SK-N-SH (cell line): ENCODE data around the gene STOML1.

ENCODE experiments used
- CTCF ChIP-seq: fragments of 200-600 bp; sonication (generic); IDR thresholded peaks from 2 replicates; pipeline ENCODE4 v1.6.1; 2017; ENCODE audit warnings: antibody characterized with exemption, mild to moderate bottlenecking, moderate library complexity
- EZH2phosphoT487 ChIP-seq: fragments of 200-600 bp; sonication (generic); IDR thresholded peaks from 2 replicates; pipeline ENCODE4 v1.6.1; 2017; ENCODE audit warnings: low read depth, mixed run types, mild to moderate bottlenecking, antibody characterized with exemption, moderate library complexity, borderline replicate concordance
- GABPA ChIP-seq: IDR thresholded peaks from 2 replicates; pipeline ENCODE4 v1.4.0; 2012; ENCODE audit warnings: low read depth, mild to moderate bottlenecking
- SIN3A ChIP-seq: IDR thresholded peaks from 2 replicates; pipeline ENCODE4 v1.6.1; 2012; ENCODE audit warnings: low read depth, mild to moderate bottlenecking, low read length, moderate library complexity, borderline replicate concordance
- SMC3 ChIP-seq: IDR thresholded peaks from 2 replicates; pipeline ENCODE4 v1.6.1; 2012; ENCODE audit warnings: low read depth, low read length, improper control_type of control experiment
- TAF1 ChIP-seq: IDR thresholded peaks from 2 replicates; pipeline ENCODE4 v1.6.1; 2012; ENCODE audit warnings: low read depth, mild to moderate bottlenecking, low read length, moderate library complexity, borderline replicate concordance
- USF2 ChIP-seq: fragments of 150-350 bp; IDR thresholded peaks from 2 replicates; pipeline ENCODE4 v1.6.1; 2017; ENCODE audit warnings: antibody characterized with exemption, low read length, low read depth, borderline replicate concordance
- YY1 ChIP-seq: IDR thresholded peaks from 2 replicates; pipeline ENCODE4 v1.4.0; 2012; ENCODE audit warnings: low read depth, mild to moderate bottlenecking
- ZBTB33 ChIP-seq: IDR thresholded peaks from 2 replicates; pipeline ENCODE4 v1.4.0; 2012; ENCODE audit warnings: low read depth, borderline replicate concordance

DNA sequence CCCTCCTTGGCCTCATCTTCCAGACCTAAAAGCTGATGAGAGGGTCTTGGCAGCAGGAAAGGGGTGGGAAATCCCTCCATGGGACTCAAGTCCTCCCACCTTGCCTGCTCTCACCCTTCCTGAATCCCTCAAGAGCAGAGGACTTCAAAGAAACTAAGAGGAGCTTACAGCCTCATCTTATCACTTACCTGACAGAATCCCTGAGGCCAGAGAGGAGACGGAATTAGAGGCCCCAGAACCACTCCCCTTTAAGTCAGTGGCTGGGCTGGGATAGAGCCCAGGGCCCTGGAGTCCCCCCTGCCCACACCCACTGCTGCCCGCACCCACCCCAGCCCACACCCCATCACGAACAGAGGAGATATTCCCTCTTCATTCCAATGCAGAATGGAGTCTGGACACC, 50.6 kb downstream of the STOML1 start:
- TF ChIP-seq CTCF, result no peak
- TF ChIP-seq SMC3, result no peak
- no peak for TF ChIP-seq EZH2phosphoT487
- TF ChIP-seq TAF1, result no peak
- no peak for TF ChIP-seq ZBTB33
- no peak for TF ChIP-seq YY1
- TF ChIP-seq GABPA, result no peak
- no peak for TF ChIP-seq USF2
- no peak for TF ChIP-seq SIN3A
